HCT116 (cell line): ENCODE results near the gene GHR.

ENCODE experiments used
- CEBPB ChIP-seq: IDR thresholded peaks from 2 replicates; pipeline ENCODE4 v1.6.1; 2012; ENCODE audit warnings: low read depth
- CTCF ChIP-seq, 3 experiments: fragments of 200-600 bp in 1 of 3; sonication (generic) in 1 of 3; IDR thresholded peaks in 2 of 3; conservative IDR thresholded peaks in 1 of 3; 2 replicates each; pipeline ENCODE4 v1.5.1; 2012 to 2017; ENCODE audit warnings: low read depth in 2 of 3, low read length in 2 of 3, antibody characterized with exemption in 1 of 3, borderline replicate concordance in 1 of 3, control low read depth in 1 of 3, mild to moderate bottlenecking in 1 of 3, mixed read lengths in 1 of 3, mixed run types in 1 of 3, moderate library complexity in 1 of 3; ENCODE audit not compliant: insufficient read depth in 1 of 3
- ELF1 ChIP-seq: IDR thresholded peaks from 2 replicates; pipeline ENCODE4 v1.6.1; 2012; ENCODE audit warnings: low read depth, borderline replicate concordance
- EZH2 ChIP-seq: fragments of 200-600 bp; sonication (generic); IDR thresholded peaks from 2 replicates; pipeline ENCODE4 v1.6.1; 2017; ENCODE audit warnings: antibody characterized with exemption, mixed run types
- EZH2phosphoT487 ChIP-seq: fragments of 200-600 bp; IDR thresholded peaks from 2 replicates; pipeline ENCODE4 v1.6.1; 2018; ENCODE audit warnings: antibody characterized with exemption, borderline replicate concordance
- JUND ChIP-seq: IDR thresholded peaks from 2 replicates; pipeline ENCODE4 v1.6.1; 2012
- MAX ChIP-seq: IDR thresholded peaks from 2 replicates; pipeline ENCODE4 v1.6.1; 2012
- POLR2A ChIP-seq: IDR thresholded peaks from 2 replicates; pipeline ENCODE4 v1.7.0; 2011; ENCODE audit warnings: borderline replicate concordance; ENCODE audit not compliant: insufficient read depth, insufficient read length; ENCODE audit errors: extremely low read depth
- POLR2AphosphoS5 ChIP-seq: IDR thresholded peaks from 2 replicates; pipeline ENCODE4 v1.6.1; 2011; ENCODE audit warnings: mild to moderate bottlenecking, low read depth, low read length, moderate library complexity
- RAD21 ChIP-seq: IDR thresholded peaks from 2 replicates; pipeline ENCODE4 v1.6.1; 2012; ENCODE audit warnings: low read depth, mild to moderate bottlenecking
- REST ChIP-seq: IDR thresholded peaks from 2 replicates; pipeline ENCODE4 v1.6.1; 2012; ENCODE audit warnings: low read depth
- ZNF274 ChIP-seq: fragments of 200-500 bp; sonication (Bioruptor generic); IDR thresholded peaks from 2 replicates; pipeline ENCODE4 v1.6.1; 2014; ENCODE audit warnings: mild to moderate bottlenecking, low read depth, low read length, inconsistent platforms

DNA sequence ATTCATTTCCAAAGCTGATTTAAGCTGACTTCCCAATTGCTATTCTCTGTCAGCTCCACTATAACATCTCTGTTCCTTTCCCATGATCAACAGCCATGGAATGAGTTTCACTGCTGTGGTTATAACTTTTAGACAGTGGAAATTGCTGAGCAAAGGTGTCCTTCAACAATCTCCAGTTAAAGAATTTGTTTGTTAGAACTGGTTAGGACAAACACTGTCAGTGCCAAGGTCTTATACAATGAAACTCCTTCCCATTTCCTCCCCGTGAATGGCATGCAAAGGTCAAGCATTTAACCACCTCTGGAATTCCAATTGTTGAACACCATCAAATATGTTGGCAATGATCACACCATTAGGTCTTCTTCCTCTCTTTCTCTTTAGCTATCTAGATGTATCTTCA is 45.7 kb upstream of the GHR start:
- TF ChIP-seq POLR2AphosphoS5: no peak
- TF ChIP-seq CEBPB: no peak
- TF ChIP-seq CTCF (IDR thresholded peaks at IDR 0.05 in 2 of 3, conservative IDR thresholded peaks at IDR 0.05 in 1 of 3; ENCODE audit: borderline replicate concordance in 1 of 3, insufficient read depth in 1 of 3, low read depth in 2 of 3, low read length in 2 of 3): no peak
- TF ChIP-seq JUND: no peak
- no peak for TF ChIP-seq POLR2A
- TF ChIP-seq EZH2: no peak
- no peak for TF ChIP-seq ELF1
- no peak for TF ChIP-seq EZH2phosphoT487
- no peak for TF ChIP-seq MAX
- TF ChIP-seq ZNF274: no peak
- no peak for TF ChIP-seq REST
- TF ChIP-seq RAD21: no peak
